Erythroblast (primary cell): Measurements from ENCODE around the gene TRPC4AP.
"Not testable (repeated sequence)": the region's sequence is repeated elsewhere in the genome, so short reads cannot be mapped to it uniquely, and the experiment has no call there.

ENCODE experiments used
- DNase-seq, 2 experiments: peaks; one replicate each; lab custom pipeline; 2025; lab: John Stamatoyannopoulos, UW
- GATA1 ChIP-seq: IDR thresholded peaks from 2 replicates; pipeline ENCODE4 v1.6.1; 2011; ENCODE audit warnings: low read depth, mild to moderate bottlenecking, control low read depth, low read length, moderate library complexity
- POLR2A ChIP-seq: IDR thresholded peaks from 2 replicates; pipeline ENCODE4 v1.6.1; 2011; ENCODE audit warnings: mild to moderate bottlenecking, low read length

TRPC4AP gene

DNA sequence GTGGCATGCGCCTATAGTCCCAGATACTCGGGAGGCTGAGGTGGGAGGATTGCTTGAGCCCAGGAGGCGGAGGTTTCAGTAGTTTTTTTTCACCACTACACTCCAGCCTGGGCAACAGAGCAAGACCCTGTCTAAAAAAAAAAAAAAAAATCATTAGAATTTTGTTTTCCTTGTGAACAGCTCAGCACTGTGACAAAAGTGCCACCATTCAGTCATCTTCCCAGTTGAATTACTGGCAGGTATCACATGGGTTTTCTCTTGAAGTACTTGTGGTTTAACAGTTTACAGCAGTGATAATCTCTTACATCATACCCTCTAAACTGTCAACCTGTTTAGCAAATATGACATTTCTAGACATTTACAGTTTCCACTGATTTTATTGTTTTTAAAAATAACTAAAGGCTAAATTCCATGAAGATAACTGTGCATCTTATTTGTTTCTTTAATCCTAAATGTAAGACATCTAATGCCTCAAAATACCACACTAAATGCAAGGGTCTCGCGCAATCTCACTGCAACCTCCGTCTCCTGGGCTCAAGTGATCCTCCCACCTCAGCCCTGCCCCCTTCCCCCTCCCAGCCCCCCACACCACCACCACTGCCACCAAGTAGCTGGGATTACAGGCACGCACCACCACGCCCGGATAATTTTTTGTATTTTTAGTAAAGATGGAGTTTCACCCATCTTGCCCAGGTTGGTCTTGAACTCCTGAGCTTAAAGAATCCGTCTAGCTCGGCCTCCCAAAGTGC lies 7.0 kb downstream of the TRPC4AP start:
- no peak for DNase-seq
- no peak for TF ChIP-seq POLR2A
- no peak for TF ChIP-seq GATA1

DNA sequence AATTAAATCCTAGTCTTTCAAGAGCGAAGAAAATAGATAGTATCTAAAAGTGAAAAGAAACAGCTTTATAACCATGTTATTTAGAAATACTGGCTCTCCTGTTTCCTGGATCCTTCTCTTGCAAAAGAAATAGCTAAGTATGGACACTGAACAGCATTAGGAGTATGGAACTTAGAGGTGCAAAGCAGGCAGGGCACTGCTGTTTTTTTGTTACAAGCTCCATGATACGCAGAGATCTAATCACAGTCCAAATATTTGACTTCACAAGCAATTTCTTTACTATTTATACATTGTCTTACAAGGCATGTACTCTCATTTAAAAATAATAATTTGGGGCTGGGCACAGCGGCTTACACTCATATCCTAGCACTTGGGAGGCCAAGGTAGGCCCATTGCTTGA lies 7.6 kb downstream of the TRPC4AP start:
- no peak for DNase-seq
- TF ChIP-seq GATA1 (no peak), POLR2A (no peak)

- DNase-seq: not testable (repeated sequence)
These were observed 12.3 kb downstream of the TRPC4AP start for GRCh38 chr20:35080348-35080642.

DNA sequence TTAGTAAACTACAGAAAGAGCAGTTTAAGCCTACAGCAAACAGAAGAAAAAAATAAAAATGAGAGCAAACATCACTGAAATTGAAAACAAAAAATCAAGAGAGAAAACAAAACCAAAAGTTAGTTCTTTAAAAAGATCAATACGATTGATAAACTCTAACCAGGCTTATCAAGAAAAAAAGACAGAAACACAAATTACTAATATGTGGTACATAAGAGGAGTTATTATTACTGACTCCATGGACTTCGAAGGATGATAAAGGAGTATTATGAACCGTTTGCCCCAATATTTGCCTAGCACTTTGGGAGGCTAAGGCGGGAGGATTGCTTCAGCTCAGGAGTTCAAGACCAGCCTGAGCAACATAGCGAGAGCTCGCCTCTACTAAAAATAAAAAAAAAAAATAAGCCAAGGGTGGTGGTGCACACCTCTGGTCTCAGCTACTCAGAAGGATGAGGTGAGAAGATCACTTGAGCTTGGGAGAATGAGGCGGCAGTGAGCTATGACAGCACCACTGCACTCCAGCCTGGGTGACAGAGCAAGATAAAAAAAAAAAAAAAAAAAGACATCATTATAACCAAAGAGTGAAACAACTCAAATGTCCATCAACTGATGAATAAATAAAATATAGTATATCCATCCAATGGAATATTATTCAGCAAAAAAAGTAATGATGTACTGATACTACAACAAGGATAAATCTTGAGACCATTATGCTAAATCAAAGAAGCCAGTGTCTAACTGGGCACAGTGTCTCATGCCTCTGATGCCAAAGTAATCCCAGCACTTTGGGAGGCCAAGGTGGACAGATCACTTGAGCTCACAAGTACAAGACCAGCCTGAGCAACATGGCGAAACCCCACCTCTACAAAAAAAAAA lies 12.9 kb downstream of the TRPC4AP start:
- TF ChIP-seq POLR2A (no peak), GATA1 (no peak)
- DNase-seq: no peak

- TF ChIP-seq POLR2A (no peak), GATA1 (no peak)
- no peak for DNase-seq
These were observed 14.7 kb downstream of the TRPC4AP start for GRCh38 chr20:35077872-35078271.

DNA sequence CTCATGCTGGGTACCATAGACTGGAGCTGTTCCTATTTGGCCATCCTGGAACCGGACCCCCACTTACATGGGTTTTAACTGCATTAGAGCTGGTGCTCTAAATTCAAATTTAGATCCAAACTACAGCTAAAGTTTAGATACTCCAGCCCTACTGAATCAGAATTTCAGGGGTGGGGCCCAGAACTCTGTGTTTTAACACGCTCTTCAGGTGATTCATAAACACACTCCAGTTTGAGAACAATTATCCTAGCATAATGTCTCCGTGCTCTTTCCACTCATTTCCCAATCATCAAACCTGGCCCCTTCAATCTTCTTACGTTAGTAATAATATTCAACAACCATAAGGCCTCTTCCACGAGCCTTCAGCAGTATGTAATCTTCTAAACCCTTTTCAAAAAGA lies 15.3 kb downstream of the TRPC4AP start:
- DNase-seq: no peak
- TF ChIP-seq GATA1: no peak
- TF ChIP-seq POLR2A: no peak

GRCh38 chr20:35071436-35072153 lies 21.0 kb downstream of the TRPC4AP start:
- DNase-seq: not testable (repeated sequence)

DNA sequence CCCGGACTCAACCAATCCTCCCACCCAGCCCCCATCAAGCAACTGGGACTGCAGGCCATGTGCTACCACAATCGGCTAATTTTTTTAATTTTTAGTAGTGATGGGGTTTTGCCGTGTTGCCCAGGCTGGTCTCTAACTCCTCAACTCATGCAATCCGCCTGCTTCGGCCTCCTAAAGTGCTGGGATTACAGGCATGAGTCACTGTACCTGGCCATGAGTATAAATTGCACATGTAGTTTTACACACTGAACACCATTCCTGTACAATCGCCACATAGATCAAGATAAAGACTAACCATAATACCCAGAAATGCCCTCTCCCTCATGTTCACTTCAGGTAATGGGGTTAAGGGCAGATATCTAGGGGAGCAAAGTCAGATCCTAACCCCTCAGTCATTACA lies 26.4 kb downstream of the TRPC4AP start:
- DNase-seq: no peak
- TF ChIP-seq POLR2A (no peak), GATA1 (no peak)

- TF ChIP-seq POLR2A (no peak), GATA1 (no peak)
- DNase-seq: no peak
These were observed 27.4 kb downstream of the TRPC4AP start for GRCh38 chr20:35065181-35065580.

DNA sequence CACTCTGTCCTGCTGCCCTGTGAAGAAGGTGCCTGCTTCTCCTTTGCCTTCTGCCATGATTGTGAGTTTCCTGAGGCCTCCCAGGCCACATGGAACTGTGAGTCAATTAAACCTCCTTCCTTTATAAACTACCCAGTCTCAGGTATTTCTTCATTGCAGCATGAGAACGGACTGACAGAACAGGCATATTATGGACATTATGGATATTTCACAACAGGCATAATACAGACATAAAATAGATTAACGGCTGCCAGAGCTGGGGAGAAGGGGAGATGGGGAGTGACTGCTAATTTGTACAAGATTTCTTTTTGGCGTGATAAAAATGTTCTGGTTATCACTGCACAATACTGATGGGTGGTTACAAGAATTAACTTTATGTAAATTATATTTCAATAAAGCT lies 29.4 kb downstream of the TRPC4AP start:
- TF ChIP-seq POLR2A (no peak), GATA1 (no peak)
- DNase-seq: no peak

- TF ChIP-seq POLR2A (no peak), GATA1 (no peak)
- no peak for DNase-seq
These were observed 30.1 kb downstream of the TRPC4AP start for GRCh38 chr20:35062478-35062877.

- no peak for TF ChIP-seq POLR2A
- TF ChIP-seq GATA1: no peak
- no peak for DNase-seq
These were observed 32.4 kb downstream of the TRPC4AP start for GRCh38 chr20:35060168-35060567.

DNA sequence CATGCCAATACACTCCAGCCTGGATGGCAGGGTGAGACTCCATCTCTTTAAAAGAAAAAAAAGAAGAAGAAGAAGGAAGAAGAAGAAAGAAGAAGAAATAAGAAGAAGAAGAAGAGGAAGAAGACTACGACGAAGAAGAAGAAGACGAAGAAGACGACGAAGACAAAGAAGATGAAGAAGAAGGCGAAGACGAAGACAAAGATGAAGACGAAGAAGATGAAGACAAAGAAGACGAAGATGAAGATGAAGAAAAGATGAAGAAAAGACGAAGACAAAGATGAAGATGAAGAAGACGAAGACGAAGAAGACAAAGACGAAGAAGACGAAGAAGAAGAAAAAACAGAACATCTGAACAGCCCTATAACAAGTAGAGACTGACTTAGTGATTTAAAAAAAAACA lies 33.0 kb downstream of the TRPC4AP start:
- DNase-seq: no peak
- no peak for TF ChIP-seq POLR2A
- TF ChIP-seq GATA1: no peak

DNA sequence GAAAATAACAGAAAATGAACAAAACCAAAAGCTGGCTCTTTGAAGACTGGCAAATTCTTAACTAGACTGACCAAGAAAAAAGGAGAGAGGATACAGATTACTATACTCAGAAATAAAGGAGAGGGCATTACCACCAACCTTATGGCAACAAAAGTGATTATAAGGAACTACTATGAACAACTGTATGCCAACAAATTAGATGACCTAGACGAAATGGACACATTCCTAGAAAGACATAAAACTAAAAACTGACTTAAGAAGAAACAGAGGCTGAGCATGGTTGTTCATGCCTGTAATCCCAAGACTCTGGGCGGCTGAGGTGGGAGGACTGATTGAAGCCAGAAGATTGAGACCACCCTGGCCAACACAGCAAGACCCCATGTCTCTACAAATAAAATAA lies 33.5 kb downstream of the TRPC4AP start:
- DNase-seq: no peak
- TF ChIP-seq GATA1: no peak
- no peak for TF ChIP-seq POLR2A
